ENCODE data around the gene ABLIM2. TPM values are rescaled to one million over a fixed set of nuclear protein-coding genes. Genes with fewer than 3 reads are reported as not detected.

ABLIM2 gene
- total and polyA plus RNA-seq, 2 donors (not counting 1 experiment from before 2014, with no cell fraction given), result 3.3 to 79.0 TPM

DNA sequence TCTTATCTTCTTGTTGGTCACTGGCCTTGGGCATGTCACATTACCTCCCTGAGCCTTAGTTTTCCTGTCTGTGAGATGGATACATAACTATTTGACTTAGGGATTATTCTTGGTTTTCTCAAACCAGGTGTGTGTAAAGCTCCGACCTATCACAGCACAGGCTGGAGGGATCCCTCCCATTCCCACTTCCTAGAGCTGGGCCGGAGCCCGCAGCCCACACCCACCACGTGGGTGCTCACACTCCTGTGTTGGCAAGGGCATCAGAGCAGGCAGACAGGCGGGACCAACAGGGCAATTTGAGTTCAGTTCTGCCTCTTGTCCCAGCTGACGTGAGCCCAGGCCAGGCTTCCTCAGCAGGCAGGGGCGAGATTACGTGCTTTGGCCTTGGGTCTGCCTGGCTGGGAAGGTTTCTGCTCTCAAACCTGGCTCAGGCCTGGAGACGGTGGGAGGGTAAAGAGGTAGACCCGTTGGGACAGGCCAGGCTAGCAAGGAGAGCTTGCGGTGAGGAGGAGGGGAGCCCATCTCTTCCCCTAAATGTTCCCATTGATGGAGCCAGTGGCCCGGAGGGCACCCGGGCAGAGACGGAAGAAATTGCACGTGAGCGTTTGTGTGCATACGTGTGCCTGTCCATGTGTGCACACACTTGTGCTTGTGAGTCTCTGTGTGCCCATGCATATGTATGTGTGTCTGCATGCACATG lies 39.7 kb upstream of the ABLIM2 start:
- Histone ChIP-seq H3K9ac (ENCODE audit: low read length) (peak overlapping the region; percentile 85), H3K4me3 (ENCODE audit: control extremely low read depth in 1 of 5, extremely low read depth in 1 of 5, insufficient read depth in 1 of 5, low read depth in 2 of 5, low read length in 4 of 5) (peak overlapping the region; percentile 28 to 96 (median 85)), H3K27me3 (replicated peaks in 1 of 4; ENCODE audit: control extremely low read depth in 1 of 4, control insufficient read depth in 3 of 4, insufficient read depth in 4 of 4, low read length in 3 of 4) (no peaks in the 10 kb centered on the region), H3K27ac (ENCODE audit: low read length in 2 of 2) (peak overlapping the region; percentile 80 to 91), H3K79me2 (ENCODE audit: control insufficient read depth, insufficient read depth, low read length) (peaks cover 43% of the 10 kb centered on the region), H4K20me1 (ENCODE audit: control insufficient read depth, insufficient read depth, low read length, poor library complexity, severe bottlenecking) (peaks cover 18% of the 10 kb centered on the region), H3K4me2 (replicated peaks; ENCODE audit: low read depth, low read length, poor library complexity, severe bottlenecking) (peak overlapping the region; percentile 95), H3K9me3 (ENCODE audit: control extremely low read depth in 1 of 3, control insufficient read depth in 2 of 3, insufficient read depth in 1 of 3, low read length in 2 of 3) (no peaks in the 10 kb centered on the region), H2AFZ (ENCODE audit: insufficient read depth, low read depth, low read length, poor library complexity, severe bottlenecking) (peak overlapping the region; percentile 71), H3K36me3 (replicated peaks in 1 of 2; ENCODE audit: control extremely low read depth in 1 of 2, control insufficient read depth in 1 of 2, extremely low read depth in 1 of 2, insufficient read depth in 2 of 2, low read length in 1 of 2) (no peaks in the 10 kb centered on the region), H3K4me1 (ENCODE audit: control insufficient read depth in 2 of 2, insufficient read depth in 2 of 2, low read length in 2 of 2) (peaks cover 39 to 52% of the 10 kb centered on the region in 2 donors)
- intact Hi-C loops (cut with micrococcal nuclease), result loop anchor here (10.0 kb wide), 2 partner anchors 264 to 354 kb away; partner anchors contain the start of gene AFAP1
- Mint-ChIP-seq H3K27me3 (no peaks in the 10 kb centered on the region), H3K4me3 (peak overlapping the region; percentile 100), H3K27ac (peak overlapping the region; percentile 100), H3K9me3 (ENCODE audit: insufficient read depth) (no peaks in the 10 kb centered on the region), H3K4me1 (peaks cover 57% of the 10 kb centered on the region)
- ChIA-PET POLR2A (interaction anchor here (0.6 to 7.7 kb wide), 11 partner anchors 17 to 162 kb away, joined by 3 to 50 read pairs (median 6); partner anchors contain the start of gene ABLIM2), CTCF (interaction anchor here (0.6 to 4.1 kb wide), 14 partner anchors 10 to 396 kb away, joined by 3 to 43 read pairs (median 6); partner anchors contain the start of gene ABLIM2)
- ATAC-seq (ENCODE audit: low read depth), result peak; percentile 1
- no peak for TF ChIP-seq EZH2 (IDR thresholded peaks at IDR 0.05; ENCODE audit: borderline replicate concordance, insufficient read depth, low read depth, low read length, poor library complexity, severe bottlenecking)
- TF ChIP-seq, protein P1, sequence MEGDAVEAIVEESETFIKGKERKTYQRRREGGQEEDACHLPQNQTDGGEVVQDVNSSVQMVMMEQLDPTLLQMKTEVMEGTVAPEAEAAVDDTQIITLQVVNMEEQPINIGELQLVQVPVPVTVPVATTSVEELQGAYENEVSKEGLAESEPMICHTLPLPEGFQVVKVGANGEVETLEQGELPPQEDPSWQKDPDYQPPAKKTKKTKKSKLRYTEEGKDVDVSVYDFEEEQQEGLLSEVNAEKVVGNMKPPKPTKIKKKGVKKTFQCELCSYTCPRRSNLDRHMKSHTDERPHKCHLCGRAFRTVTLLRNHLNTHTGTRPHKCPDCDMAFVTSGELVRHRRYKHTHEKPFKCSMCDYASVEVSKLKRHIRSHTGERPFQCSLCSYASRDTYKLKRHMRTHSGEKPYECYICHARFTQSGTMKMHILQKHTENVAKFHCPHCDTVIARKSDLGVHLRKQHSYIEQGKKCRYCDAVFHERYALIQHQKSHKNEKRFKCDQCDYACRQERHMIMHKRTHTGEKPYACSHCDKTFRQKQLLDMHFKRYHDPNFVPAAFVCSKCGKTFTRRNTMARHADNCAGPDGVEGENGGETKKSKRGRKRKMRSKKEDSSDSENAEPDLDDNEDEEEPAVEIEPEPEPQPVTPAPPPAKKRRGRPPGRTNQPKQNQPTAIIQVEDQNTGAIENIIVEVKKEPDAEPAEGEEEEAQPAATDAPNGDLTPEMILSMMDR (IDR thresholded peaks at IDR 0.05), result no peak
- no peak for DNase-seq
- 14% methylated on average over 16 of the region's 17 CpGs for WGBS (ENCODE audit: insufficient coverage)

GRCh38 chr4:8197521-8197920 lies 38.9 kb upstream of the ABLIM2 start:
- H3K27ac ChIP-seq (ENCODE audit: low read length in 2 of 2), result no peak overlapping the region
- H3K4me1 Mint-ChIP-seq, result peaks cover 57% of the 10 kb centered on the region
- ChIA-PET CTCF (interaction anchor here (0.6 to 4.1 kb wide), 5 partner anchors 21 to 395 kb away, joined by 3 to 43 read pairs (median 5); partner anchors contain the start of gene ABLIM2), POLR2A (interaction anchor here (2.3 to 7.7 kb wide), 5 partner anchors 25 to 40 kb away, joined by 6 to 50 read pairs (median 20); partner anchors contain the start of gene ABLIM2)
- H3K4me3 ChIP-seq (ENCODE audit: control extremely low read depth in 1 of 5, extremely low read depth in 1 of 5, insufficient read depth in 1 of 5, low read depth in 2 of 5, low read length in 4 of 5), result no peak overlapping the region
- no peak overlapping the region for H3K9ac ChIP-seq (ENCODE audit: low read length)
- H3K27me3 Mint-ChIP-seq, result no peaks in the 10 kb centered on the region
- H3K9me3 Mint-ChIP-seq (ENCODE audit: insufficient read depth), result no peaks in the 10 kb centered on the region
- TF ChIP-seq, protein P1 (IDR thresholded peaks at IDR 0.05), result no peak
- TF ChIP-seq EZH2 (IDR thresholded peaks at IDR 0.05; ENCODE audit: borderline replicate concordance, insufficient read depth, low read depth, low read length, poor library complexity, severe bottlenecking), result no peak
- no peaks in the 10 kb centered on the region for H3K27me3 ChIP-seq (replicated peaks in 1 of 4; ENCODE audit: control extremely low read depth in 1 of 4, control insufficient read depth in 3 of 4, insufficient read depth in 4 of 4, low read length in 3 of 4)
- intact Hi-C loops (cut with micrococcal nuclease), result loop anchor here (10.0 kb wide), 2 partner anchors 263 to 353 kb away; partner anchors contain the start of gene AFAP1
- no peak overlapping the region for H3K4me3 Mint-ChIP-seq
- H3K79me2 ChIP-seq (ENCODE audit: control insufficient read depth, insufficient read depth, low read length), result peaks cover 35% of the 10 kb centered on the region
- no peak for DNase-seq
- 94% methylated on average over 13 of the region's 13 CpGs for WGBS (ENCODE audit: insufficient coverage)
- no peaks in the 10 kb centered on the region for H3K36me3 ChIP-seq (replicated peaks in 1 of 2; ENCODE audit: control extremely low read depth in 1 of 2, control insufficient read depth in 1 of 2, extremely low read depth in 1 of 2, insufficient read depth in 2 of 2, low read length in 1 of 2)
- peaks cover 10% of the 10 kb centered on the region for H4K20me1 ChIP-seq (ENCODE audit: control insufficient read depth, insufficient read depth, low read length, poor library complexity, severe bottlenecking)
- no peak overlapping the region for H2AFZ ChIP-seq (ENCODE audit: insufficient read depth, low read depth, low read length, poor library complexity, severe bottlenecking)
- ATAC-seq (ENCODE audit: low read depth), result no peak
- H3K9me3 ChIP-seq (ENCODE audit: control extremely low read depth in 1 of 3, control insufficient read depth in 2 of 3, insufficient read depth in 1 of 3, low read length in 2 of 3), result no peaks in the 10 kb centered on the region
- peaks cover 36 to 52% of the 10 kb centered on the region in 2 donors for H3K4me1 ChIP-seq (ENCODE audit: control insufficient read depth in 2 of 2, insufficient read depth in 2 of 2, low read length in 2 of 2)
- peak overlapping the region; percentile 95 for H3K4me2 ChIP-seq (replicated peaks; ENCODE audit: low read depth, low read length, poor library complexity, severe bottlenecking)
- peak overlapping the region; percentile 50 for H3K27ac Mint-ChIP-seq
